K562 (cell line): ENCODE measurements around the gene CXCR6. TPM values are rescaled to one million over a fixed set of nuclear protein-coding genes. Genes with fewer than 3 reads are reported as not detected.

Source experiments
- ARID2 ChIP-seq: fragments of 450-650 bp; IDR thresholded peaks from 2 replicates; pipeline ENCODE4 v1.6.1; 2017; ENCODE audit warnings: antibody characterized with exemption, mild to moderate bottlenecking
- CAMTA2 ChIP-seq: fragments of 250-450 bp; sonication (Bioruptor Pico); conservative IDR thresholded peaks from 2 replicates; pipeline ENCODE4 v1.5.1; 2022
- CC2D1A ChIP-seq: fragments of 450-650 bp; IDR thresholded peaks from 2 replicates; pipeline ENCODE4 v1.6.1; 2017; ENCODE audit warnings: mild to moderate bottlenecking
- CHD4 ChIP-seq: fragments of 200-600 bp; sonication (generic); IDR thresholded peaks from 3 replicates; pipeline ENCODE4 v1.6.1; 2012; ENCODE audit warnings: low read depth, mild to moderate bottlenecking, mixed read lengths, low read length, inconsistent platforms; ENCODE audit not compliant: insufficient read depth, insufficient replicate concordance, poor library complexity, severe bottlenecking
- NFXL1 ChIP-seq: fragments of 450-650 bp; formaldehyde crosslinking; IDR thresholded peaks from 2 replicates; pipeline ENCODE4 v1.4.0; 2021; ENCODE audit warnings: mild to moderate bottlenecking
- WHSC1 ChIP-seq: IDR thresholded peaks from one replicate; pipeline ENCODE4 v1.6.1; 2012; ENCODE audit warnings: low read length, control low read depth, inconsistent platforms
- polyA plus RNA-seq, 8 experiments: library from polyadenylated mRNA; depleted of rRNA in 4 of 8; stranded (reverse) in 5 of 8; unstranded in 3 of 8; fragments of >200 nt; fragmentation: Nextera tagmentation in 2 of 8; fragmentation: Illumina TruSeq in 1 of 8; extraction: Ambion mirVana in 2 of 8; extraction: Trizol in 1 of 8; gene quantifications; 2 replicates each; pipeline versions ENCODE4 v1.2.1 to v1.2.3, GENCODE V29; 2011 to 2014; ENCODE audit warnings: inconsistent platforms in 1 of 8, missing spikeins in 1 of 8
- total RNA-seq, 7 experiments: library from RNA; depleted of rRNA in 6 of 7; stranded (reverse); fragments of >200 nt in 6 of 7; fragmentation: Illumina TruSeq in 2 of 7; extraction: Trizol in 2 of 7; gene quantifications; 2 replicates each; pipeline versions ENCODE4 v1.2.1 to v1.2.3, GENCODE V29; 2011 to 2021; ENCODE audit warnings: low replicate concordance in 1 of 7
- TF ChIP-seq, protein P1 (sequence below): sonication (generic); IDR thresholded peaks from 2 replicates; pipeline ENCODE4 v1.6.1; 2016
- TF ChIP-seq, protein P2 (sequence below): sonication (generic); formaldehyde crosslinking; IDR thresholded peaks from 2 replicates; pipeline ENCODE4 v1.8.1; 2022; ENCODE audit warnings: missing genetic modification reagents
- TF ChIP-seq, protein P3 (sequence below): sonication (generic); formaldehyde crosslinking; IDR thresholded peaks from 2 replicates; pipeline ENCODE4 v1.8.0; 2022; ENCODE audit warnings: mild to moderate bottlenecking, low read depth, missing genetic modification reagents

The CXCR6 gene
- total and polyA plus RNA-seq, 9 of the 15 experiments (the other 6 are each of a cell fraction or from before 2014, with no cell fraction given) = 0.28 TPM; not detected in 8

DNA sequence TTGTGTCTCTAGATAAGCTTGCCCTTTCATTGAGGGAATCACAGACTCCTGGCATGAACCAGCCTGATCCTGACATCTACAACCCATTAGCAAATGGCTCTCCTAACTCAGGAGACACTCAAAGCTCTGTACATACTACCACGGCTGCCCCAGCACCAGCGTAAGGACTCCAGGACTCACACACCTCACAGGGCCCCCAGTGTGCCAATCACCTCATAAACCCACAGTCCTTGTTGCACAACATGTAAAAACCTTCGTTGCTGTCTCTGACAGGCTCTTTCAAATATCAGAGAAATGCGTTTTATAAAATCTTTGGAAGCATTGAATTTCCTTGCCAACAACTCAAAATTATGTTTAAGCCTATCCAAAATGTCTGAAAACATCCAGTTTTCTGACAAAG lies 45.1 kb downstream of the CXCR6 start (continued):
- TF ChIP-seq NFXL1 (CRISPR knock-in tag) = no peak
- TF ChIP-seq, protein P1, sequence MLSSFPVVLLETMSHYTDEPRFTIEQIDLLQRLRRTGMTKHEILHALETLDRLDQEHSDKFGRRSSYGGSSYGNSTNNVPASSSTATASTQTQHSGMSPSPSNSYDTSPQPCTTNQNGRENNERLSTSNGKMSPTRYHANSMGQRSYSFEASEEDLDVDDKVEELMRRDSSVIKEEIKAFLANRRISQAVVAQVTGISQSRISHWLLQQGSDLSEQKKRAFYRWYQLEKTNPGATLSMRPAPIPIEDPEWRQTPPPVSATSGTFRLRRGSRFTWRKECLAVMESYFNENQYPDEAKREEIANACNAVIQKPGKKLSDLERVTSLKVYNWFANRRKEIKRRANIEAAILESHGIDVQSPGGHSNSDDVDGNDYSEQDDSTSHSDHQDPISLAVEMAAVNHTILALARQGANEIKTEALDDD = no peak
- no peak for TF ChIP-seq CAMTA2 (CRISPR knock-in tag)
- no peak for TF ChIP-seq ARID2
- TF ChIP-seq, protein P2, sequence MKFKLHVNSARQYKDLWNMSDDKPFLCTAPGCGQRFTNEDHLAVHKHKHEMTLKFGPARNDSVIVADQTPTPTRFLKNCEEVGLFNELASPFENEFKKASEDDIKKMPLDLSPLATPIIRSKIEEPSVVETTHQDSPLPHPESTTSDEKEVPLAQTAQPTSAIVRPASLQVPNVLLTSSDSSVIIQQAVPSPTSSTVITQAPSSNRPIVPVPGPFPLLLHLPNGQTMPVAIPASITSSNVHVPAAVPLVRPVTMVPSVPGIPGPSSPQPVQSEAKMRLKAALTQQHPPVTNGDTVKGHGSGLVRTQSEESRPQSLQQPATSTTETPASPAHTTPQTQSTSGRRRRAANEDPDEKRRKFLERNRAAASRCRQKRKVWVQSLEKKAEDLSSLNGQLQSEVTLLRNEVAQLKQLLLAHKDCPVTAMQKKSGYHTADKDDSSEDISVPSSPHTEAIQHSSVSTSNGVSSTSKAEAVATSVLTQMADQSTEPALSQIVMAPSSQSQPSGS (CRISPR knock-in tag) = no peak
- TF ChIP-seq CHD4 = no peak
- TF ChIP-seq, protein P3, sequence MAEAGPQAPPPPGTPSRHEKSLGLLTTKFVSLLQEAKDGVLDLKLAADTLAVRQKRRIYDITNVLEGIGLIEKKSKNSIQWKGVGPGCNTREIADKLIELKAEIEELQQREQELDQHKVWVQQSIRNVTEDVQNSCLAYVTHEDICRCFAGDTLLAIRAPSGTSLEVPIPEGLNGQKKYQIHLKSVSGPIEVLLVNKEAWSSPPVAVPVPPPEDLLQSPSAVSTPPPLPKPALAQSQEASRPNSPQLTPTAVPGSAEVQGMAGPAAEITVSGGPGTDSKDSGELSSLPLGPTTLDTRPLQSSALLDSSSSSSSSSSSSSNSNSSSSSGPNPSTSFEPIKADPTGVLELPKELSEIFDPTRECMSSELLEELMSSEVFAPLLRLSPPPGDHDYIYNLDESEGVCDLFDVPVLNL (CRISPR knock-in tag) = no peak
- no peak for TF ChIP-seq CC2D1A
- TF ChIP-seq WHSC1 = no peak
